Hindlimb muscle (tissue), 1 donor: ENCODE data around the gene MRAS. TPM values are rescaled to one million over a fixed set of nuclear protein-coding genes. Genes with fewer than 3 reads are reported as not detected.
"Not testable (repeated sequence)": the region's sequence is repeated elsewhere in the genome, so short reads cannot be mapped to it uniquely, and the experiment has no call there.

Source experiments
- DNase-seq: peaks from one replicate; pipeline ENCODE4 v3.0.0-alpha.2; 2013
- polyA plus RNA-seq: library from polyadenylated mRNA; unstranded; fragments of 120-200 nt; gene quantifications from one replicate; pipeline ENCODE4 v1.2.1, GENCODE V29; 2013; ENCODE audit not compliant: insufficient read length

Gene MRAS
- polyA plus RNA-seq, 1 donor: 75.7 TPM

GRCh38 chr3:138450181-138450580, 101.8 kb downstream of the MRAS start:
- no peak for DNase-seq

GRCh38 chr3:138450704-138451424, 102.5 kb downstream of the MRAS start:
- no peak for DNase-seq

- no peak for DNase-seq
Observed at GRCh38 chr3:138451595-138452162, 103.3 kb downstream of the MRAS start.

- no peak for DNase-seq
Observed at GRCh38 chr3:138452436-138452835, 104.1 kb downstream of the MRAS start.

- not testable (repeated sequence) for DNase-seq
Observed at GRCh38 chr3:138453940-138454339, 105.6 kb downstream of the MRAS start.

Other genes with a start within 250 kb of the MRAS start
- gene DZIP1L, start 233.0 kb upstream of the MRAS start, polyA plus RNA-seq: 7.1 TPM
- gene A4GNT, start 216.2 kb upstream of the MRAS start, polyA plus RNA-seq: not detected
- 9.6 TPM for gene DBR1, start 173.7 kb upstream of the MRAS start, polyA plus RNA-seq
- 42.6 TPM for gene ARMC8, start 161.3 kb upstream of the MRAS start, polyA plus RNA-seq
- 0.86 TPM for gene NME9, start 18.7 kb upstream of the MRAS start, polyA plus RNA-seq
- gene ESYT3, start 86.0 kb downstream of the MRAS start, polyA plus RNA-seq: 15.9 TPM
- gene CEP70, start 245.7 kb downstream of the MRAS start, polyA plus RNA-seq: 19.0 TPM